Measurements from ENCODE around the gene AUTS2.

GRCh38 chr7:69685293-69685631 lies 87.0 kb downstream of the AUTS2 start:
- TF ChIP-seq CTCF (IDR thresholded peaks at IDR 0.05; ENCODE audit: insufficient read depth, low read length, poor library complexity, severe bottlenecking) (no peak), EZH2phosphoT487 (conservative IDR thresholded peaks at IDR 0.05; ENCODE audit: low read length) (no peak)

All from SU-DHL-6 (cell line).